T-helper 22 cell (primary cell): ENCODE data around the gene MLXIP.

Experiments
- DNase-seq: peaks from one replicate; pipeline ENCODE4 v3.0.0-alpha.2; 2020; ENCODE audit warnings: low read depth

The MLXIP gene

GRCh38 chr12:122185494-122186082 lies 107.0 kb downstream of the MLXIP start:
- no peak for DNase-seq

GRCh38 chr12:122187466-122187865 lies 108.9 kb downstream of the MLXIP start:
- no peak for DNase-seq

DNA sequence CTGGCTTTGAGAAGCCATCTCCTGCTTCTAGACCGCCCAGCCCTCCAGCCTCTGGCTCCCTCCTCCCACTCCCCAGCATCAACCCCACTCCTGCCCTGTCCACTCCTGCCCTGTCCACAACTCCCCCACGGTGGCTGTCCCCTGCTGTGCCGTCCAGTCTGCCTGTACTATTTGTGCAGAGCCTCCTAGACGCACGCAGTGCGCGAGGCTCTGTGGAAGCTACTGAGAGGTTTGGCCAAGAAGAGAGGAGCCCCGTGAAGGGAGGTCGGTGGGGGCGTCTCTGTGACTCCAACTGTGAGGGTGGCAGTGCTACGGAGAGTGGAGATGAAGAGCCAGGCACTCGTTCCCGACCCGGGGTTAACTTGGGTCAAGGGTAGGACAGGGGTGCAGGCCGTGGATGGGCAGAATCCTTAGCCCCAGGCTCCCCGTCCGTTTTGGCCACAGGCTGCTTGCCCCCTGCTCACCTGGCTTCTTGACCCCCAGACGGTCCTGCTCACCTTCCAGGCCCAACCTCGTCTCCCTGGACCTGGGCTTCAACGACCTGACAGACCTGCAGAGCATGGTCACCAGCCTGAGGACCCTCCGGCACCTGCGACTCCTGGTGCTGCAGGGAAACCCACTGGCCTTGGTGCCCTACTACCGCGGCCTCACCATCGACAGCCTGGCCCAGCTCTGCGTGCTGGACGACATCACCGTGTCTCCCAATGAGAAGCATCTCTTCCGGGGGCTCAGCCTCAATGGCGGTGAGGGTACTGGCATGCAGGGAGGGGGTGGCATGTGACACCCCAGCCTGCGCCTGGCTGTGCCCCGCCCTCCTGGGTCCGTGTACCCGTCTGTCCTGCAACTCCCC lies 111.3 kb downstream of the MLXIP start:
- no peak for DNase-seq

DNA sequence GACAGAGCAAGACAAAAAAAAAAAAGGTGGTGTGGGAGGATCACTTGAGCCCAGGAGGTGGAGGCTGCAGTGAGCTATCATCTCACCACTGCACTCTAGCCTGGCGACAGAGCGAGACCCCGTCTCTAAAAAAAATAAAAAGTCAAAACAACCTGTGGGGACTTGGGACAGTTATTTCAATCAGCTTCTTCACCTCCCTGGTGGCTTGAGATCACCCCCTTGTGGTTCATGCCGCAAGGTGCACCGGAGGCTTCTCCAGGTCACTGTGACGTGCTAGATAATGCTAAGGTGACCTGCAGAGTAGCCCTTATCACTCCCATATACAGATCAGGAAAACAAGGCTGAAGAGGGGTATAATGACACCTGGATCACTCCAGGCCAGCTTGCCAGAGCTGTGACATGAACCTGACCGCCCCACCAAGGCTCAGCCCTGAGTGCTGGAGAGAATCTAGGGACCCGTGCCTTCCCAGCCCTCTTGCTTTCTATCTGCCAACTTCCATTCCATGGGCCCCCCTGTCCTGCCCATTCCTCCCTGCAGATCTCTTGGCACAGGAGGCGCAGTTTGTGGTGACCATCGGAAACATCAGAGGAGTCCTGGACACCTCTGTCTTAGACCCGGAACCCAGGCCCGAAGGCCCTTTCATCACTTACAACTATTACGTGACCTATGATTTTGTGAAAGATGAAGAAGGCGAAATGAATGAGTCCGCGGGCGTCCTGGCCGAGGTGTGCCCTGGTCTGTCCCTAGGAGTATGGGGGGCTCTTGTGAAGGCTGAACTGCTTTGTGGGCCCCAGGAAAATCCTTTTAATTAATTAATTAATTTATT lies 112.5 kb downstream of the MLXIP start:
- no peak for DNase-seq

- no peak for DNase-seq
Observed at GRCh38 chr12:122192441-122192840, 113.9 kb downstream of the MLXIP start.

DNA sequence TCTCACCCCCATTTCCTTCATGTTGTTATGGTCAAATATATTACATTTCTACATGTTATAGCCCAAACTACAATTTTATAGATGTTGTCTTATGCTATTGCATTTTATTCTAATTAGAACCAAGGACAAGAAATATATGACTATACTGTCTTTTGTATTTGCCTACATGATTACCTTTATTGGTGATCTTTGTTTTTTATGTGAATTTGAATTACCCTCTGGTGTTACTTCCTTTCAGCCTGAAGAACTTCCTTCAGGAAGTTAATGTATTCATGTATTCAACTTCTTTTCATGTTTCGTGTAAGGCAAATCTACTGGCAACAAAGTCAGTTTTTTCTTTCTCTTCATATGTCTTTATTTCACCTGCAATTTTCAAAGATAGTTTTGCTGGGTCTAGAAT lies 116.2 kb downstream of the MLXIP start:
- DNase-seq = no peak

- no peak for DNase-seq
Observed at GRCh38 chr12:122195405-122195804, 116.8 kb downstream of the MLXIP start.
